SK-N-SH treated with all-trans-retinoic acid at 6 μM for 48 hours (cell line): Measurements from ENCODE around the gene MAP4K4.
A peak's percentile ranks its signal among the peaks of the same experiment; 100 is the strongest.

Source experiments
- ATAC-seq: fragments of 200-7000 bp; cut with Tn5 transposase; 3 replicates; pipeline ENCODE4 v1.9.1; 2020; ENCODE audit warnings: mild to moderate bottlenecking, moderate library complexity
- ARNTL ChIP-seq: fragments of 450-650 bp; formaldehyde crosslinking; IDR thresholded peaks from 2 replicates; pipeline ENCODE4 v1.5.0; 2020; ENCODE audit warnings: low read depth, mild to moderate bottlenecking, moderate library complexity, borderline replicate concordance
- BACH2 ChIP-seq: fragments of 250-450 bp; sonication (Bioruptor Pico); IDR thresholded peaks from 2 replicates; pipeline ENCODE4 v1.9.0; 2021; ENCODE audit warnings: mild to moderate bottlenecking, borderline replicate concordance
- CREB5 ChIP-seq: fragments of 250-450 bp; sonication (Bioruptor Pico); IDR thresholded peaks from 2 replicates; pipeline ENCODE4 v1.5.1; 2020; ENCODE audit warnings: low read depth, mild to moderate bottlenecking, moderate library complexity
- CSRNP3 ChIP-seq: fragments of 250-450 bp; sonication (Bioruptor Pico); IDR thresholded peaks from 2 replicates; pipeline ENCODE4 v1.5.1; 2021; ENCODE audit warnings: mild to moderate bottlenecking, moderate library complexity
- ESRRG ChIP-seq: fragments of 250-450 bp; sonication (Bioruptor Pico); IDR thresholded peaks from 2 replicates; pipeline ENCODE4 v1.6.1; 2021; ENCODE audit warnings: mild to moderate bottlenecking
- GLIS3 ChIP-seq: fragments of 250-450 bp; sonication (Bioruptor Pico); IDR thresholded peaks from 2 replicates; pipeline ENCODE4 v1.5.0; 2020; ENCODE audit warnings: mild to moderate bottlenecking, moderate library complexity
- ISL1 ChIP-seq: fragments of 250-450 bp; sonication (Bioruptor Pico); IDR thresholded peaks from 2 replicates; pipeline ENCODE4 v2.1.2; 2022; ENCODE audit warnings: mild to moderate bottlenecking, moderate library complexity
- OSR1 ChIP-seq: fragments of 250-450 bp; sonication (Bioruptor Pico); IDR thresholded peaks from 2 replicates; pipeline ENCODE4 v1.8.0; 2022; ENCODE audit warnings: moderate library complexity, mild to moderate bottlenecking, inconsistent platforms
- PATZ1 ChIP-seq: fragments of 250-450 bp; sonication (Bioruptor Pico); IDR thresholded peaks from 2 replicates; pipeline ENCODE4 v1.8.0; 2020; ENCODE audit warnings: mild to moderate bottlenecking, moderate library complexity, borderline replicate concordance
- POU6F1 ChIP-seq: fragments of 250-450 bp; sonication (Bioruptor Pico); IDR thresholded peaks from 2 replicates; pipeline ENCODE4 v1.8.0; 2021; ENCODE audit warnings: low read depth, mild to moderate bottlenecking, moderate library complexity, borderline replicate concordance
- PPARA ChIP-seq: fragments of 250-450 bp; sonication (Bioruptor Pico); IDR thresholded peaks from 2 replicates; pipeline ENCODE4 v1.5.0; 2020; ENCODE audit warnings: mild to moderate bottlenecking, borderline replicate concordance
- RARB ChIP-seq: fragments of 250-450 bp; sonication (Bioruptor Pico); IDR thresholded peaks from 2 replicates; pipeline ENCODE4 v1.8.0; 2021; ENCODE audit warnings: mild to moderate bottlenecking, moderate library complexity
- SNAI2 ChIP-seq: fragments of 250-450 bp; sonication (Bioruptor Pico); IDR thresholded peaks from 2 replicates; pipeline ENCODE4 v1.5.0; 2020; ENCODE audit warnings: mild to moderate bottlenecking, moderate library complexity
- TCF4 ChIP-seq: fragments of 250-450 bp; sonication (Bioruptor Pico); IDR thresholded peaks from 2 replicates; pipeline ENCODE4 v1.8.0; 2021; ENCODE audit warnings: mild to moderate bottlenecking, moderate library complexity, borderline replicate concordance
- TOX ChIP-seq: fragments of 250-450 bp; sonication (Bioruptor Pico); IDR thresholded peaks from 2 replicates; pipeline ENCODE4 v1.8.0; 2021; ENCODE audit warnings: mild to moderate bottlenecking, moderate library complexity, borderline replicate concordance
- TSHZ2 ChIP-seq: fragments of 250-450 bp; sonication (Bioruptor Pico); IDR thresholded peaks from 2 replicates; pipeline ENCODE4 v1.5.0; 2020; ENCODE audit warnings: mild to moderate bottlenecking, moderate library complexity
- ZC3H10 ChIP-seq: fragments of 250-450 bp; sonication (Bioruptor Pico); IDR thresholded peaks from 2 replicates; pipeline ENCODE4 v1.5.1; 2021; ENCODE audit warnings: mild to moderate bottlenecking, moderate library complexity
- ZFP3 ChIP-seq: fragments of 250-450 bp; sonication (Bioruptor Pico); IDR thresholded peaks from 2 replicates; pipeline ENCODE4 v1.5.0; 2020; ENCODE audit warnings: mild to moderate bottlenecking, moderate library complexity
- ZFP30 ChIP-seq: fragments of 450-650 bp; formaldehyde crosslinking; IDR thresholded peaks from 2 replicates; pipeline ENCODE4 v1.5.0; 2022; ENCODE audit warnings: mild to moderate bottlenecking, moderate library complexity
- ZNF70 ChIP-seq: fragments of 450-650 bp; formaldehyde crosslinking; IDR thresholded peaks from 2 replicates; pipeline ENCODE4 v1.5.0; 2020; ENCODE audit warnings: mild to moderate bottlenecking, moderate library complexity
- ZNF8 ChIP-seq: fragments of 450-650 bp; formaldehyde crosslinking; IDR thresholded peaks from 2 replicates; pipeline ENCODE4 v1.5.0; 2020; ENCODE audit warnings: mild to moderate bottlenecking, moderate library complexity

The MAP4K4 gene

GRCh38 chr2:101706121-101706818 lies 8.8 kb downstream of the MAP4K4 start:
- TF ChIP-seq ISL1 (CRISPR knock-in tag) (no peak), ZNF8 (peak; percentile 97)
- ATAC-seq, result no peak

GRCh38 chr2:101706819-101707177 lies 9.3 kb downstream of the MAP4K4 start:
- TF ChIP-seq BACH2, result no peak
- no peak for TF ChIP-seq RARB (CRISPR knock-in tag)
- no peak for TF ChIP-seq POU6F1 (CRISPR knock-in tag)
- no peak for TF ChIP-seq TSHZ2 (CRISPR knock-in tag)
- no peak for TF ChIP-seq ZC3H10 (CRISPR knock-in tag)
- TF ChIP-seq ARNTL (CRISPR knock-in tag), result no peak
- no peak for TF ChIP-seq CREB5 (CRISPR knock-in tag)
- TF ChIP-seq ISL1 (CRISPR knock-in tag), result no peak
- no peak for TF ChIP-seq ZFP3 (CRISPR knock-in tag)
- TF ChIP-seq PATZ1, result no peak
- no peak for TF ChIP-seq CSRNP3 (CRISPR knock-in tag)
- no peak for TF ChIP-seq OSR1
- TF ChIP-seq ZNF70 (CRISPR knock-in tag), result no peak
- no peak for TF ChIP-seq TOX (CRISPR knock-in tag)
- no peak for ATAC-seq

GRCh38 chr2:101710036-101710435 lies 12.5 kb downstream of the MAP4K4 start:
- ATAC-seq, result no peak; the same call in 2 of the 3 replicates
- TF ChIP-seq ZNF70 (CRISPR knock-in tag), result no peak
- TF ChIP-seq ZC3H10 (CRISPR knock-in tag), result no peak
- no peak for TF ChIP-seq PPARA
- no peak for TF ChIP-seq ISL1 (CRISPR knock-in tag)
- TF ChIP-seq ZNF8, result no peak
- no peak for TF ChIP-seq ZFP30 (CRISPR knock-in tag)
- TF ChIP-seq ESRRG (CRISPR knock-in tag), result no peak
- no peak for TF ChIP-seq ARNTL (CRISPR knock-in tag)
- no peak for TF ChIP-seq GLIS3
- TF ChIP-seq TSHZ2 (CRISPR knock-in tag), result no peak
- no peak for TF ChIP-seq POU6F1 (CRISPR knock-in tag)
- TF ChIP-seq SNAI2, result no peak
- no peak for TF ChIP-seq PATZ1
- no peak for TF ChIP-seq TCF4 (CRISPR knock-in tag)
